H1 (cell line): Measurements from ENCODE around the gene ZNF184. TPM values are rescaled to one million over a fixed set of nuclear protein-coding genes. Genes with fewer than 3 reads are reported as not detected.

ENCODE experiments used
- TBP ChIP-seq: IDR thresholded peaks from 2 replicates; pipeline ENCODE4 v1.6.1; 2011; ENCODE audit warnings: low read depth, low read length, improper control_type of control experiment
- polyA plus RNA-seq, 7 experiments: library from polyadenylated mRNA; depleted of rRNA in 3 of 7; stranded (reverse) in 5 of 7; unstranded in 2 of 7; fragments of >200 nt in 5 of 7; fragments of 200-250 nt in 2 of 7; gene quantifications; 1 replicate in 5 of 7; 2 replicates in 1 of 7; 4 replicates in 1 of 7; pipeline versions ENCODE4 v1.2.1 to v1.2.3, GENCODE V29; 2011 to 2013; ENCODE audit warnings: missing spikeins in 2 of 7, mixed read lengths in 2 of 7
- total RNA-seq: library from RNA; stranded (reverse); fragmentation: NEBNext Ultra II Directional; extraction: Animal tissue kit (Norgen Biotek cat#: 25700); gene quantifications from 2 replicates; pipeline ENCODE4 v1.2.1, GENCODE V29; 2021

ZNF184 gene
- total and polyA plus RNA-seq, 2 of the 8 experiments (the other 6 are each of a cell fraction or from before 2014, with no cell fraction given): 1.9 to 12.3 TPM

GRCh38 chr6:27471365-27472115 lies 1.4 kb downstream of the ZNF184 start (continued):
- TF ChIP-seq TBP: no peak
